ENCODE data around the gene EMILIN1.

DNA sequence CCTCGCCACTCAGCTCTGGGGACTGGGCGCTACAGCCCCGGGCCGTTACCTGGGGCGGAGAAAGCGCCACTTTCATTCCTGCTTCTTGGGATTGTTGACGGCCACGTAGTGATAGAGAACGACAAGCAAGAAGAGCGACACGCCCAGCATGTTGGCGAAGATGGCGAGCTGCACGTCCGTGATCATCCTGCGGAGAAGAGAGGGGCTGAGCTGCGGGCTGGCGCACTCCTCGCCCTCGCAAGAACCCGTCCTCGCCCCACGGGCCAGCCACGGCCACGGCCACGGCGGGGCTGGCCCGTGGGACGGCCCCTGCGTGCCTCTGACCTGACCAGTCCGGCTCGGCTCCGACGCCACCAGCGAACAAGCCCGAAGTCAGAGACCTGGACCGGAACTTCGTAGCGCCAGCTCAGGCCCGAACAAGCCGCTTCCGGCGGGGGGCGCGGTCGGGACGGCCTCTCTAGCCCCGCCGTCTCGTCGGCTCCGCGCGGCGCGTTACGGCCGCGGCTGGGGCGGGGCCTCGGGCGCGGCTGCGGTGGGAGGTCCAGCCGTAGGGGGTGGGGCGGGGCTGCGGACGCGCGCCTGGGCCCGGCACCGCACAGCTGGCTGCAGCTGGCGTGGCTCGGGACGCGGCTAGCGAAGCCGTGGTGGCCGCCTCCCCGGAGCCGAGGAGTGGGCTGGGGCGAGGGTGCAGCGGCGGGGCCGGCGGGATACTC is 7.0 kb upstream of the EMILIN1 start, which contains the start of gene OST4:
- peak; percentile 79 to 88 for TF ChIP-seq POLR2A (IDR thresholded peaks at IDR 0.05)
- TF ChIP-seq, protein P1, sequence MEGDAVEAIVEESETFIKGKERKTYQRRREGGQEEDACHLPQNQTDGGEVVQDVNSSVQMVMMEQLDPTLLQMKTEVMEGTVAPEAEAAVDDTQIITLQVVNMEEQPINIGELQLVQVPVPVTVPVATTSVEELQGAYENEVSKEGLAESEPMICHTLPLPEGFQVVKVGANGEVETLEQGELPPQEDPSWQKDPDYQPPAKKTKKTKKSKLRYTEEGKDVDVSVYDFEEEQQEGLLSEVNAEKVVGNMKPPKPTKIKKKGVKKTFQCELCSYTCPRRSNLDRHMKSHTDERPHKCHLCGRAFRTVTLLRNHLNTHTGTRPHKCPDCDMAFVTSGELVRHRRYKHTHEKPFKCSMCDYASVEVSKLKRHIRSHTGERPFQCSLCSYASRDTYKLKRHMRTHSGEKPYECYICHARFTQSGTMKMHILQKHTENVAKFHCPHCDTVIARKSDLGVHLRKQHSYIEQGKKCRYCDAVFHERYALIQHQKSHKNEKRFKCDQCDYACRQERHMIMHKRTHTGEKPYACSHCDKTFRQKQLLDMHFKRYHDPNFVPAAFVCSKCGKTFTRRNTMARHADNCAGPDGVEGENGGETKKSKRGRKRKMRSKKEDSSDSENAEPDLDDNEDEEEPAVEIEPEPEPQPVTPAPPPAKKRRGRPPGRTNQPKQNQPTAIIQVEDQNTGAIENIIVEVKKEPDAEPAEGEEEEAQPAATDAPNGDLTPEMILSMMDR (IDR thresholded peaks at IDR 0.05 in 4 of 5, conservative IDR thresholded peaks at IDR 0.05 in 1 of 5) = no peak

Measured in gastrocnemius medialis (tissue), 4 donors.